GM19455 (cell line): ENCODE data around the gene ERC2.
"Not testable (repeated sequence)": the region's sequence is repeated elsewhere in the genome, so short reads cannot be mapped to it uniquely, and the experiment has no call there.

Source experiments
- ATAC-seq: cut with Tn5 transposase; IDR thresholded peaks from one replicate; pipeline ENCODE4 v1.9.1; 2021; ENCODE audit not compliant: unreplicated experiment

Gene ERC2

GRCh38 chr3:56015374-56015773 is 452.9 kb downstream of the ERC2 start:
- not testable (repeated sequence) for ATAC-seq

DNA sequence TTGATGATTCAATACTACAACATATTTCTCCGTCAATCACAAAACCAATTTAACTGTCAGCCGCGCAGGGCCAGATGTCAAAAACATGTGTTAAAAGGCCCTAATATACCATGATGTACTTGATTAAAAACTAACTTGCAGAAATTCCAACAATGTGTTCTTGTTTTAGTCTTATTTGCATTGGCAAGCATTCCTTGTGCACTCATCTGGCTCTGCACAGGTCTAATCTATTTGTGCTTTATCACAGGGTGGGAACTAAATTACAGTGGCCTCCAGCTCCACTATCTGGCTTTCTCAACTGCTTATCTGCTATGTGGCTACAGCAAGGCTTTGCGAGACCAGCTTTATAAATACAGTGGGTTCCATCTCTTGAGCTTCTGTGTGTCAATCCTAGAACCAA is 455.5 kb downstream of the ERC2 start:
- no peak for ATAC-seq

- no peak for ATAC-seq
Observed at GRCh38 chr3:56005196-56005805, 463.0 kb downstream of the ERC2 start.

DNA sequence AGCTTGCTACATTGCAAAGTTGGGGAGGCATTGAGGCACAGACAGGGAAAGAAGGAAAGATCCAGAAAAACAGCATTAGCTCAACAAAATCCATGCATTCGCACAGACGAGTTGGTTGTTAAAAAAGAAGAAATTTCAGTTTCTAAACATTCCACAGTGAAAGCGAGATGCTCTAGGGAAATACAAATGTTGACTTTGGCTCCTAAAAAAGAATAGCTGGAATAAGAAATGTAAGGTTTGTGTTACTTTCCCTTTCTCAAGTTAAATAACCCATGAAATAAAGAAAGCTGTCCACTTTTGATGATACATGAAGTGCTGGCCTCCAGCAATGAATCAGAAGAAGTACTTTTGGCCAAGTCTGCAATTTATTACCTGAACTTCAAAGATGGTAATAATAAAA is 465.1 kb downstream of the ERC2 start:
- no peak for ATAC-seq

DNA sequence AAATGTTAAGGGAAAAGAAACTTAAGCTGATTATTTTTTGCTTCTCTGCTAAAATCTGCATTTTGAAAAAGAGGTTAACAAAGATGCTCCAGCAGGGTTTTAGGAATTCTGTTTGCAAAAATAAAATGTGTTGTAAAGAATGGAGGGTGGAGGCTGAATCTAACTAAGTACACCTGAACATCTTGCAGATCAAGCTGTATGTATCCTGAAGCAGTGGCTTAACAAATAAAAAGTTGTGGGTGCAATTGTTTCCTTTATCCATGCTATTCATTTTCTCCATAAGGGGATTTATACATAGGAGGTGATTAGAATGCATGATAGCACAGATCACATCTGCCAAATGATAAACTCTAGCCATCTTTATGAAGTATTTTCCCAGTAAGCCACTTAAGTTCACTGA is 466.3 kb downstream of the ERC2 start:
- ATAC-seq: no peak

GRCh38 chr3:56001537-56001936 is 466.7 kb downstream of the ERC2 start:
- ATAC-seq: no peak

DNA sequence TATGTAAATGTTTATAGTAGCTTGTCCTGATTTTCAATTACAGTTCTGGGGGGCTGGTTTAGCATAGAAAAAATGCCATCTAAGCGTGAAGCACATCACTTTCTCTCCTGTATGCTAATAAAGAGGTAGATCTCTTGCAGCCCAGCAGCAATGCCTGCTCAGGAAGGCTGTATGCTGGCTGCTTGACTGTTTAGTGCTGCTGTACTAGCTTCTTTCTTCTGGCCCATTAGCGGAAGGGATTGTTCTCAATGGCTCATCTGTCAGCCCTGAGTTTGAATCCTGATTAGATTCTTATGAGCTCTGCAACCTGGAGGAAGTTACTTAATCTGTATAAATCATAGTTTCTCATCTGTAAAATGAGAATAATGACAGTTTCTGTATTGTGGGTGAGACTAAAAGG is 478.9 kb downstream of the ERC2 start:
- no peak for ATAC-seq

DNA sequence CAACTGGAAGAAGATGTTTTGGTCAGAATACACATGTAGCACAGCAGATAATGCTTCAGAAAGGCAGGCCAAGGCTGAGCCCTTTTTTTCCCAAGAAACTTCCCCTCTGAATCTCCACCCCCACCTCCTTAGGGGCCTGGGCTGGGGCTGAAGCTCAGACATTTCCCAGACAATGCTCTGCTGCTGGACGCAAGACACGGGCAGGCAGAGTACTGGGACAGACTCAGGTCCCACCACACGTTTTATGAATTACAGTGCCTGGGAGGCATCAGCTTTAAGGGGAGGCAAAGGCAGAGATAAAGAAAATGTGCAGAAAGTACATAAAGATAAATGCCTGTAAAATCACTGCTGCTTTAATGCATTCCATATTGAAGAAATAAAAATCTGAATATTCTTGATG is 479.4 kb downstream of the ERC2 start:
- ATAC-seq: no peak

DNA sequence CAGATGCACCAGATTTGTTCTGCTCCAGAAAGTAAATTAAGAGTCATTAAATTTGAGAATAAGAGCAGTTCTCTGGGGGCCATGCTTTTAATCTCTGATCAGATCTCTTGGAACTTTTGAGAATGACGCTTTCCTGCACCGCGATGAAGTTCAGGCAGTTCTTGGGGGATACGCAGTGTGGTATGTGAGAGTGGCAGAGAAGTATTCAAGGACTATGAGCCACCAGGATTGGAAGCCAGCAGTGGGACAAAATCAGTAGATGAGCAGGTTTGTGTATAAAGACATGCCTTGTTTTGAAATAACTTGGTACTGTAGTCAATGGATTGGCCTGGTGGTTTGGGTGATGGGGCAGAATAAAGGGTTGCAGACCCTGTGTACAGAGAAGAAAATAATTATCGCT is 483.6 kb downstream of the ERC2 start:
- no peak for ATAC-seq

DNA sequence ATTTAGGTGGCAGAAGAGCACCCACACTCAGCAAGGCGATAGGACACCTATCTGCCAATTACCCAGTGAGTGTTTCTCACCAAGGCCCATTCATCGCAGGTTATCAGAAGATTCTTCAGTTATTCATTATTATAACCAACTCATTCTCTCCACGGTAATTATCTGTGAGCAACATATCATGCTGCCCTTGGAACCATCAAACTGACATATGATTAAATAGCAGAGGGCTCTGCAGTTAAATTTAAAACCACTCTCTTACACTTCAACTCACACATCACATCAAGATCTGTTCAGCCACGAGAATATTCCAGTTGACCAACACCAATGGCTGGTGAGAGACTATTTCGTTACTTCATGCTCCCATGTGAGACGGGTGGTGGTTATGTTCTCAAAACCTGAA is 489.3 kb downstream of the ERC2 start:
- no peak for ATAC-seq

DNA sequence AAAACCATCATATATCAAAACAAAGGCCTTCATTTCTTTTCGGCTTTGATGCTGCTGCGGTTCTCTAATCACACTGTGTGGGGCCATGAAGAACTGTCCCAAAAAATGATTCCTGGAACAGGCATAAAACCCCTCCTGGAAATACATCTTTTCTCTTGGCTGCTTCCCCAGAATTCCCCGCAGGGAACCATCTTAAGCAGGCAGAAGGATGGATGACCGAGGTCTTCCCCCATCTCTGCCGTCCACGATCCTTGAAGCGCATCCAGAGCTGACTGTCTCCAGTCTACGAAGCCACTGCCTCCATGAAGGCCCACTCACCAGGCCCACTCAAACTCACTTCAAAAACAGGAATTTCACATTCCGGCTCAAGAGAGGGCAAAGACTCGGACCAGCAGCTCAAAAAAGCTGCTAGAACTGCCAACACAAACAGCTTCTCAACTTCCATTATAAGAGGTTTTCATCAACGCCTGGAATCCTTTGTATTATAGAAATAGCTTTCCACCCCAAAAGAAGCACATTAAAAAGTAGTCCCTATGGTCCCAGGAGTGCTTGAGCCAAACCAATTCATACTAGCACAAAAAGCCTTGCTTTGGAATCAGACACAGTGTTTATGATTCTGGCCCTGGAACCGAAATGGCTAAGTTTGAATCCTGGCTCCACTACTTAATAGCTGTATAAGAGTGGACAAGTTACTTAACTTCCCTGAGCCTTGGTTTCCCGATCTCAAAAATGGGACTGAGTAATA is 493.7 kb downstream of the ERC2 start:
- ATAC-seq: no peak

- ATAC-seq: no peak
Observed at GRCh38 chr3:55969634-55970033, 498.6 kb downstream of the ERC2 start.

- ATAC-seq: no peak
Observed at GRCh38 chr3:55968331-55968730, 499.9 kb downstream of the ERC2 start.

GRCh38 chr3:55966566-55966965 is 501.7 kb downstream of the ERC2 start:
- no peak for ATAC-seq

- no peak for ATAC-seq
Observed at GRCh38 chr3:55965776-55966175, 502.5 kb downstream of the ERC2 start.

DNA sequence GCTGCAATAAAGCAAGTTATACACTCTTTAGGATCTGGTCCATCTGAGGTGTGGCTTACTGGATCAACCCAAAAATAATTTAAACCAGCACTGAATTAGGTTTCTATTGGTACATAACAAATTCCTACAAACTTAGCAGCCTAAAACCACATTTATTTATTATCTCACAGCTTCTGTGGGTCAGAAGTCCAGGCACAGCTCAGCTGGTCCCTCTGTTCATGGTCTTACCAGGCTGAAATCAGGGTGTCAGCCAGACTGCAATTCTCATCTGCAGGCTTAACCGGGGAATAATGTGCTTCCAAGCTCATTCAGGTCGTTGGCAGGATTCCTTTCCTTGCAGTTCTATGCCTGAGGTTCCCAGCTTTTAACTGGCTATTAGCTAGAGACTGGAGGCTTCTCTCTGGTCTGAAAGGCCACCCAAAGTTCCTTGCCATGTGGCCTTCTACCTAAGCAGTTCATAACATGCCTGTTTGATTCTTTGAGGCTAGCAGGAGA is 503.7 kb downstream of the ERC2 start:
- ATAC-seq: no peak

- no peak for ATAC-seq
Observed at GRCh38 chr3:55963601-55964000, 504.7 kb downstream of the ERC2 start.

GRCh38 chr3:55959471-55960080 is 508.7 kb downstream of the ERC2 start:
- no peak for ATAC-seq

DNA sequence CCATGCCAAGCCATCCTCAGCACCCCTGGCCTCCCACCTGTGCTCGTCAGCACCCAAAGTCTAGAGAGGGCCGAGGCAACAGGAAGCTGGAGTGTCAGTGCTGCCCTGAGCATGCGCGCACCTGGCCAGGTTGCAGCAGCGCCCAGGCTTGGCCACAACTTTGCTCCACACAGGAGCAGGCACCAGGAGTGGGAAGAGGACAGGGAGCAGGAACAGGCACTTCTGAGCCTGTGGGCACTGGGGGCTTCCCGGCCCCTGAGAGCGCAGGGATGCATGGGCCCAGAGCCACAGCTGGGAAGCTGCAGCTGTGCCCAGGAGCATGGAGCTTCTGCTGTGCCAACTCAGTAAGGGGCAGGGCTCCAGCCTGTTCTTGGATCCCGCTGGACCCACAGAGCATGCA is 509.7 kb downstream of the ERC2 start:
- no peak for ATAC-seq

GRCh38 chr3:55955891-55956477 is 512.3 kb downstream of the ERC2 start:
- ATAC-seq: no peak

DNA sequence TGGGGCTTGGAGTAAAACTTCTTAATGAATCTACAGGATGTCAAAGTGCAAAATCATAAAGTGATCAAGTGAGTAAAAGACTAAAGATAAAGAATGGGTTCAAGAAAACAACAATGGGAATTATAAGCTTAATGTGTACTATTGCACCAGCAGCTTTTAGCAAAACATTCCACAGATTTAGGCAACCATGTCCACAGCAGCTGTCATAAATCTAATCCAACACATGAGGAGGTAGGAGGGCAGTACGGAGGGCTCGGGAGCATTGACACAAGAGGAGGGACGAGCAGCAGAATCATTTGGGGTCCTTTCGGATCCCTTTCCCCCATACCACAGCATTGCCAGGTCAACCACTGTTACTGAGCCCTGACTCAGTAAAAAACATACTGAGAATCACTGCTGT is 516.9 kb downstream of the ERC2 start:
- ATAC-seq: no peak

GRCh38 chr3:55947406-55947805 is 520.9 kb downstream of the ERC2 start:
- no peak for ATAC-seq
